CD4-positive, alpha-beta memory T cell (primary cell): ENCODE measurements around the gene KCND2. TPM values are rescaled to one million over a fixed set of nuclear protein-coding genes. Genes with fewer than 3 reads are reported as not detected.

ENCODE experiments used
- CTCF ChIA-PET: fragments of 350-600 bp; sonication (Branson Sonifier 250); formaldehyde crosslinking; loops from one replicate; lab custom pipeline; 2021; ENCODE audit warnings: inconsistent platforms; ENCODE audit not compliant: partially characterized antibody; lab: Charles Lee
- POLR2A ChIA-PET: fragments of 350-600 bp; sonication (Branson Sonifier 250); formaldehyde crosslinking; loops from one replicate; lab custom pipeline; 2021; ENCODE audit not compliant: partially characterized antibody; lab: Charles Lee
- DNase-seq, 5 donors: peaks; one replicate each; pipeline versions ENCODE4 v3.0.0 to v3.0.0-alpha.2; 2020 to 2022; ENCODE audit warnings: mixed read lengths in 1 of 5
- H3K27ac ChIP-seq: one replicate; pipeline ENCODE4 v1.7.0; 2013; ENCODE audit warnings: low read depth, low read length
- H3K27me3 ChIP-seq: 2 replicates; pipeline ENCODE4 v1.7.0; 2013; ENCODE audit warnings: mild to moderate bottlenecking, low read length, moderate library complexity; ENCODE audit not compliant: insufficient read depth
- H3K36me3 ChIP-seq: 2 replicates; pipeline ENCODE4 v1.7.0; 2013; ENCODE audit warnings: mild to moderate bottlenecking, low read length, moderate library complexity; ENCODE audit not compliant: insufficient read depth
- H3K4me1 ChIP-seq: 2 replicates; pipeline ENCODE4 v1.7.0; 2013; ENCODE audit warnings: mild to moderate bottlenecking, low read length, moderate library complexity; ENCODE audit not compliant: insufficient read depth
- H3K4me3 ChIP-seq, 2 donors: one replicate each; pipeline ENCODE4 v1.7.0; 2013; ENCODE audit warnings: low read length in 2 of 2, mild to moderate bottlenecking in 1 of 2
- H3K9me3 ChIP-seq, 2 donors: one replicate each; pipeline ENCODE4 v1.7.0; 2013; ENCODE audit warnings: low read length in 2 of 2, control low read depth in 1 of 2; ENCODE audit not compliant: control insufficient read depth in 1 of 2
- H3K27ac Mint-ChIP-seq, 7 donors: one replicate each; pipeline ENCODE4 v1.8.0; 2020 to 2021; ENCODE audit warnings: mixed read lengths in 7 of 7, mild to moderate bottlenecking in 6 of 7, inconsistent platforms in 3 of 7, moderate library complexity in 3 of 7
- H3K27me3 Mint-ChIP-seq, 2 donors: one replicate each; pipeline ENCODE4 v1.8.0; 2020 to 2021; ENCODE audit warnings: mixed read lengths in 2 of 2
- H3K36me3 Mint-ChIP-seq, 2 donors: one replicate each; pipeline ENCODE4 v1.8.0; 2020 to 2021; ENCODE audit warnings: mixed read lengths in 2 of 2, inconsistent platforms in 1 of 2, mild to moderate bottlenecking in 1 of 2
- H3K4me1 Mint-ChIP-seq, 4 donors: one replicate each; pipeline ENCODE4 v1.8.0; 2020 to 2021; ENCODE audit warnings: mixed read lengths in 4 of 4, mild to moderate bottlenecking in 1 of 4
- H3K4me3 Mint-ChIP-seq, 8 donors: one replicate each; pipeline ENCODE4 v1.8.0; 2020 to 2021; ENCODE audit warnings: mixed read lengths in 8 of 8, mild to moderate bottlenecking in 7 of 8, moderate library complexity in 6 of 8, inconsistent platforms in 3 of 8
- H3K9me3 Mint-ChIP-seq, 8 donors: one replicate each; pipeline ENCODE4 v1.8.0; 2020 to 2021; ENCODE audit warnings: mixed read lengths in 8 of 8, mild to moderate bottlenecking in 5 of 8, inconsistent platforms in 3 of 8, moderate library complexity in 1 of 8
- intact Hi-C: fragments of 100-400 bp; cut with micrococcal nuclease; formaldehyde crosslinking; loops from one replicate; pipeline ENCODE4 v1.15.1; 2023
- polyA plus RNA-seq, 2 donors: library from polyadenylated mRNA; unstranded; fragments of 300-500 nt; fragmentation: Illumina TruSeq; gene quantifications; one replicate each; pipeline ENCODE4 v1.2.3, GENCODE V29; 2021
- total RNA-seq, 2 experiments: library from RNA; stranded (reverse); gene quantifications; one replicate each; pipeline ENCODE4 v1.2.3, GENCODE V29; 2021

Gene KCND2
- total and polyA plus RNA-seq, 4 experiments from 2014 or later: not detected

DNA sequence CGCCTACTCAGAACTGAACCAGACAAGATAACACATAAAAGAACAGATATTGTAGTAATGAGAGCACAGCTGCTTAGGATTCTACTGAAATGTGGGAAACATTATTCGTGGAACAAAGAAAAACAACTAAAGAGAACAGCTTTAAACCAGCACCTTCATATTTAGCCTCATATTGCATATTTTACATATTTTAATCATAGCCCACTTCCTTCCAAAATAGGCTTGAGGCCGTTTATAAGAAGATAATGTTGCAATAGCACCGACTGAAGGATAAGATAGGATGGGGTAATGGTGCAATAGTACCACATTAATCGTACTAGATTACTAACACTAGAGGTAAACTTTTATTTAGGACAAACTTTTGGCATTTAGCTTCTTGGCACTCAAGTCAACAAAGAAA, 71.3 kb downstream of the KCND2 start:
- Histone ChIP-seq H3K9me3 (no peaks in the 10 kb centered on the region), H3K4me3 (no peak overlapping the region), H3K4me1 (no peaks in the 10 kb centered on the region), H3K27me3 (no peaks in the 10 kb centered on the region), H3K36me3 (no peaks in the 10 kb centered on the region), H3K27ac (no peak overlapping the region)
- intact Hi-C loops: no loop called here
- DNase-seq: no peak
- Mint-ChIP-seq H3K27me3 (no peaks in the 10 kb centered on the region), H3K4me1 (no peaks in the 10 kb centered on the region), H3K27ac (no peak overlapping the region), H3K36me3 (no peaks in the 10 kb centered on the region), H3K4me3 (no peak overlapping the region), H3K9me3 (peaks cover 0 to 8% (median 1%) of the 10 kb centered on the region in 8 donors)
- ChIA-PET CTCF (no interaction called here), POLR2A (no interaction called here)

DNA sequence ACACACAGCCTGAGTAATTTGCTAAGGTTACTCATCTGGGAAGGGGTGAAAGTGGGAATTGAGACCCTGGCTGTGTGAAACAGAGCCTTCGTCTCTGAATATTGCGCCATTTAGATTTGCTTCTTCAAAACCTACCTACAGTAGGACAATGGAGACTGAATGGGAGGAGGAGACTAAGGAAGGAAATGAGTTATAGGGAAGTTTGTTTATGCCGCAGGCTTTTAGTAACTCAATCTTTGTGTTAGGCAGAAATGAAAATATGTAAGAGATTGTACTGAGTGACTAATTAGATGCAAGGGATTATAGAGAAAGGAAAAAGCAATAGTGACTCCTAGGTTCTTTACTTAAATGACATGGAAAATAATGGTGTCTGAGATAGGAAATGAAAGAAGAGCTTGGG, 80.2 kb downstream of the KCND2 start:
- Mint-ChIP-seq H3K4me3 (no peak overlapping the region), H3K36me3 (no peaks in the 10 kb centered on the region), H3K27ac (no peak overlapping the region), H3K9me3 (peaks cover 0 to 4% (median 0%) of the 10 kb centered on the region in 8 donors), H3K27me3 (no peaks in the 10 kb centered on the region), H3K4me1 (no peaks in the 10 kb centered on the region)
- intact Hi-C loops: no loop called here
- Histone ChIP-seq H3K4me1 (no peaks in the 10 kb centered on the region), H3K4me3 (no peak overlapping the region), H3K36me3 (no peaks in the 10 kb centered on the region), H3K27me3 (no peaks in the 10 kb centered on the region), H3K9me3 (no peaks in the 10 kb centered on the region), H3K27ac (no peak overlapping the region)
- ChIA-PET POLR2A (no interaction called here), CTCF (no interaction called here)
- DNase-seq: no peak

DNA sequence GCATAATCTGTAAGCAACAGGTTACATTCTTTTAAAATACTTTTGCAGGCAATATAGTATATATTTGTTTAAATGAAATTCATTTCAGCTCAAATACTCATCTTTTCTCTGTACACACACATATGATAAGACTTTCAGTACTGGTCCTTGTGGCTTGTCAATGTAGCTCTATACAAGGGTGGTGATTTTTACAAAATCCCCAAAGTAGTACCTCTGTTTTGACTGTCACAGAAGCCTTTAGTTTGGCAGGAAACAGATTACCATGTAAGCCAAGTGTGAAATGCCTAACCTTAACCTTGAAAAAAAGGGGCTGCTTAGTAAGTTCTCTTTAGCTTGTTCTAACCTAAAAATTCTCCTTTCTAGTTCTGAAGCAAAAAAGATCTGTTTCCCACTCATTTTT, 87.9 kb downstream of the KCND2 start:
- Histone ChIP-seq H3K4me3 (no peak overlapping the region), H3K9me3 (no peaks in the 10 kb centered on the region), H3K27me3 (no peaks in the 10 kb centered on the region), H3K27ac (no peak overlapping the region), H3K36me3 (no peaks in the 10 kb centered on the region), H3K4me1 (no peaks in the 10 kb centered on the region)
- Mint-ChIP-seq H3K9me3 (peaks cover 2 to 10% (median 4%) of the 10 kb centered on the region in 8 donors), H3K27ac (no peak overlapping the region), H3K4me3 (no peak overlapping the region), H3K36me3 (no peaks in the 10 kb centered on the region), H3K27me3 (no peaks in the 10 kb centered on the region), H3K4me1 (no peaks in the 10 kb centered on the region)
- DNase-seq: no peak
- intact Hi-C loops: no loop called here
- CTCF ChIA-PET: no interaction called here
- POLR2A ChIA-PET: no interaction called here

DNA sequence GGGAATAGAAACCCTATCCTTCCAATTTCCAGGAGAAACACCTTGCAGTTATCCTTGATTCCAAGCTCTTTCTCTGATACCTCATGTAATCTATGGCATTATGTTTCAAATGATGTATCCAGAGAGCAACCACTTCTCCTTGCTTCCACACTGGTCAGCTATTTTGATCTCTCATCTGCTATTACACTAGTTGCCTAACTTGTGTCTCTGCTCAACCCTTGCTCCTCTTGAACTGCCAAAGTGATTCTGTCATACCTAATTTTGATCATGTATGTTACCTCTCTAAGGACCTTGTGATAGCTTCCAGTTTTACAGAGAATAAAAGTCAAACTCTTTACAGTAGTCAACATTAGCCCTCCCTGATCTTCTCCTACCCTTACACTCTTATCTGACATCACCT, 90.4 kb downstream of the KCND2 start:
- Mint-ChIP-seq H3K27ac (no peak overlapping the region), H3K4me3 (no peak overlapping the region), H3K36me3 (no peaks in the 10 kb centered on the region), H3K9me3 (peaks cover 2 to 10% (median 4%) of the 10 kb centered on the region in 8 donors), H3K27me3 (no peaks in the 10 kb centered on the region), H3K4me1 (no peaks in the 10 kb centered on the region)
- ChIA-PET POLR2A (no interaction called here), CTCF (no interaction called here)
- no peaks in the 10 kb centered on the region for H3K27me3 ChIP-seq
- H3K36me3 ChIP-seq: no peaks in the 10 kb centered on the region
- no peaks in the 10 kb centered on the region for H3K4me1 ChIP-seq
- no peak overlapping the region for H3K27ac ChIP-seq
- intact Hi-C loops: no loop called here
- no peak overlapping the region for H3K4me3 ChIP-seq
- H3K9me3 ChIP-seq: no peaks in the 10 kb centered on the region
- DNase-seq: no peak

DNA sequence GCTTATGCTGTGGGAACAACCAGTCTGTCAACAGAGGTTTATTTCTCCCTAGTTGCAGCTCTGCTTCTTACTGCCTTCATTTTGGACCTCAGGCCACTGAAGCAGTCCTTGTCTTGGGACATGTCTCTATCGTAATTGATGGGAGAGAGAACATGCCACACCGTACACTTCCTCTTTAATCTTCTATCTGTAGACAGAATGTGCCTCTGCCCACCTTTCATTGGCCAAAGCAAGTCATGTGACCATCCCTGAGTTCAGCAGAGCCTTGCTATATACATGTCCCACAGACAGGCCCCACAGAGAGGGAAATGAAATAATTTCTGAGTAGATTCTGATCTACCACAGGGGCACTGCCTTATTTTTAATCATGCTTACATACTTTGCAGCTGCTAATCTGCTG, 98.0 kb downstream of the KCND2 start:
- Mint-ChIP-seq H3K9me3 (peaks cover 0 to 7% (median 0%) of the 10 kb centered on the region in 8 donors), H3K36me3 (no peaks in the 10 kb centered on the region), H3K27ac (no peak overlapping the region), H3K4me3 (no peak overlapping the region), H3K4me1 (no peaks in the 10 kb centered on the region), H3K27me3 (no peaks in the 10 kb centered on the region)
- no peaks in the 10 kb centered on the region for H3K36me3 ChIP-seq
- POLR2A ChIA-PET: no interaction called here
- no peak overlapping the region for H3K27ac ChIP-seq
- no peaks in the 10 kb centered on the region for H3K27me3 ChIP-seq
- no peaks in the 10 kb centered on the region for H3K9me3 ChIP-seq
- CTCF ChIA-PET: no interaction called here
- intact Hi-C loops: no loop called here
- no peaks in the 10 kb centered on the region for H3K4me1 ChIP-seq
- H3K4me3 ChIP-seq: no peak overlapping the region
- no peak for DNase-seq

DNA sequence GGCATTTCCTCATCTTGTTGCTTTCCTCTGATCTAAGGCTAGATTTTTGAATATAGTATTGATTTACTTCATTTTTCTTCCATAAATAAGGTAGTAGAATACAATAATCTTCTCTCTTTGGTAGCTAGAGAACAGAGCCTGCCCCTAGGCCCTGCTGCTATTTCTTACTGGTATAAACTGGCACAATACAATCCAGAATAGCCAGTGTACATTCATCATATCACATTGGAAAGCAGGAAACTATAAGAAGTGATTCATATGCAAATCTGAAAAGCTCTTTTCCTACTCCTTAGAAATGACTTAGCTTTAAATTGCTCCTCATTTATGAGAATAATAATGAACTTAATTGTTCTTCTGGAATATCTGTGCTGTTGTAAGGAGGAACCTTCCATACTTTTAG, 100.2 kb downstream of the KCND2 start:
- Histone ChIP-seq H3K4me3 (no peak overlapping the region), H3K4me1 (no peaks in the 10 kb centered on the region), H3K9me3 (no peaks in the 10 kb centered on the region), H3K27me3 (no peaks in the 10 kb centered on the region), H3K27ac (no peak overlapping the region), H3K36me3 (no peaks in the 10 kb centered on the region)
- CTCF ChIA-PET: no interaction called here
- POLR2A ChIA-PET: no interaction called here
- Mint-ChIP-seq H3K4me3 (no peak overlapping the region), H3K4me1 (no peaks in the 10 kb centered on the region), H3K9me3 (peaks cover 0 to 6% (median 0%) of the 10 kb centered on the region in 8 donors), H3K27ac (no peak overlapping the region), H3K36me3 (no peaks in the 10 kb centered on the region), H3K27me3 (no peaks in the 10 kb centered on the region)
- intact Hi-C loops: no loop called here
- no peak for DNase-seq

DNA sequence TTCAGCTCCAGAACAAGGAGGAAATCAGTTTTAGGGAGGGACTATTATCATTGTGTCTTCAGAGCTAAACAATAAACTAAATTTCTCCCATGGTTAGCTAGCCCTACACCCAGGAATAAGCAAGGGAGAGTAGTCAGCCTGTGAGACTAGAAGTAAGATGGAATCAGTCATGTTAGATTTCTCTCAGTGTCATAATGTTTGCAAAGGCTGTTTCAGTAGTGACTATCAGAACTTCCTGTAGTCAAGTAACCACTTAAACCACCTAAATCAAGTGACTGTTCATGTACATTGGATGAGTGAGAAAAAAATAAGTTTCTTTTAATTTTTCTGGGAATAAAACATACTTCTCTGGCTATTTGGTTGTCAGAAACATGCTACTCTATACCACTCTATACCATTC, 121.6 kb downstream of the KCND2 start:
- peaks cover 0 to 5% (median 3%) of the 10 kb centered on the region in 8 donors for H3K9me3 Mint-ChIP-seq
- no peaks in the 10 kb centered on the region for H3K36me3 Mint-ChIP-seq
- intact Hi-C loops: no loop called here
- Histone ChIP-seq H3K4me3 (no peak overlapping the region), H3K27ac (no peak overlapping the region), H3K4me1 (no peaks in the 10 kb centered on the region), H3K27me3 (no peaks in the 10 kb centered on the region), H3K36me3 (no peaks in the 10 kb centered on the region), H3K9me3 (no peaks in the 10 kb centered on the region)
- H3K4me1 Mint-ChIP-seq: no peaks in the 10 kb centered on the region
- ChIA-PET CTCF (no interaction called here), POLR2A (no interaction called here)
- no peak overlapping the region for H3K27ac Mint-ChIP-seq
- no peak for DNase-seq
- H3K4me3 Mint-ChIP-seq: no peak overlapping the region
- H3K27me3 Mint-ChIP-seq: no peaks in the 10 kb centered on the region

DNA sequence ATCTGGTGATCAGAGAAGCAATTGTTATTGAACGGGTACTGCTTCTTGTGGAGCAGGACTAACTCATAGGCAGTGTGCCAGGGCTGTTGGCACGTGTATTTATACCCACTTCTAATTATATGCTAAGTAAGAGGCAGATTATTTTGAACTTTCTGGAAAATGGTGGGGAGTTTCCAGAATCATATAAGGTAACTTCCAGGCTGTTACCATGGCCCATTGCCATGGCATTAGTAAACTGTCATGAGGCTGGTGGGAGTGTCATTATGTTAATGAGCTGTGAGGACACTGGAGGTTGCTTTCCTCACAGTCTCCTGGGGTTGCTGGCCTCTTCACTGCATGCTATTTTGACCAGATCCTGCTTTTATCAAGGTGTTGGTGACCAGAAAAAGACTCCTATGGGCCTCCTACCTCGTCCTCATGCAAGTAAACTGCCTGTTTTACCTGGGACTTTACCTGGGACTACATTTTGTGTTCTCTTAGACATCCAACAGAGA, 122.6 kb downstream of the KCND2 start:
- H3K27ac Mint-ChIP-seq: no peak overlapping the region

More for the DNA sequence above, 122.6 kb downstream of the KCND2 start:
- POLR2A ChIA-PET: no interaction called here
- Mint-ChIP-seq H3K27me3 (no peaks in the 10 kb centered on the region), H3K4me3 (no peak overlapping the region), H3K36me3 (no peaks in the 10 kb centered on the region), H3K9me3 (peaks cover 0 to 5% (median 3%) of the 10 kb centered on the region in 8 donors), H3K4me1 (no peaks in the 10 kb centered on the region)
- H3K27ac ChIP-seq: no peak overlapping the region
- no peaks in the 10 kb centered on the region for H3K36me3 ChIP-seq
- H3K9me3 ChIP-seq: no peaks in the 10 kb centered on the region
- CTCF ChIA-PET: no interaction called here
- no peak overlapping the region for H3K4me3 ChIP-seq
- H3K27me3 ChIP-seq: no peaks in the 10 kb centered on the region
- intact Hi-C loops: no loop called here
- no peaks in the 10 kb centered on the region for H3K4me1 ChIP-seq
- no peak for DNase-seq
